Muscle layer of duodenum (tissue), 2 donors: ENCODE data around the gene CFAP65.
A peak's percentile ranks its signal among the peaks of the same experiment; 100 is the strongest.

Experiments
- H3K27ac ChIP-seq: one replicate; pipeline ENCODE4 v1.7.0; 2013; ENCODE audit warnings: mild to moderate bottlenecking, low read length
- H3K27me3 ChIP-seq: one replicate; pipeline ENCODE4 v1.7.0; 2013; ENCODE audit warnings: low read depth, mild to moderate bottlenecking, control low read depth, low read length
- H3K36me3 ChIP-seq, 2 donors: one replicate each; pipeline ENCODE4 v1.7.0; 2013; ENCODE audit warnings: low read length in 2 of 2, control low read depth in 1 of 2, mild to moderate bottlenecking in 1 of 2; ENCODE audit not compliant: insufficient read depth in 2 of 2, control insufficient read depth in 1 of 2
- H3K4me1 ChIP-seq, 2 donors: one replicate each; pipeline ENCODE4 v1.7.0; 2013; ENCODE audit warnings: low read length in 2 of 2, mild to moderate bottlenecking in 2 of 2, control low read depth in 1 of 2, moderate library complexity in 1 of 2; ENCODE audit not compliant: insufficient read depth in 2 of 2, control insufficient read depth in 1 of 2
- H3K4me3 ChIP-seq, 2 donors: one replicate each; pipeline ENCODE4 v1.7.0; 2013; ENCODE audit warnings: low read length in 2 of 2, low read depth in 1 of 2, mild to moderate bottlenecking in 1 of 2
- H3K9me3 ChIP-seq, 2 donors: one replicate each; pipeline ENCODE4 v1.7.0; 2013; ENCODE audit warnings: low read length in 2 of 2, control low read depth in 1 of 2, mild to moderate bottlenecking in 1 of 2; ENCODE audit not compliant: control insufficient read depth in 1 of 2
- donor health status: healthy.

CFAP65 gene

DNA sequence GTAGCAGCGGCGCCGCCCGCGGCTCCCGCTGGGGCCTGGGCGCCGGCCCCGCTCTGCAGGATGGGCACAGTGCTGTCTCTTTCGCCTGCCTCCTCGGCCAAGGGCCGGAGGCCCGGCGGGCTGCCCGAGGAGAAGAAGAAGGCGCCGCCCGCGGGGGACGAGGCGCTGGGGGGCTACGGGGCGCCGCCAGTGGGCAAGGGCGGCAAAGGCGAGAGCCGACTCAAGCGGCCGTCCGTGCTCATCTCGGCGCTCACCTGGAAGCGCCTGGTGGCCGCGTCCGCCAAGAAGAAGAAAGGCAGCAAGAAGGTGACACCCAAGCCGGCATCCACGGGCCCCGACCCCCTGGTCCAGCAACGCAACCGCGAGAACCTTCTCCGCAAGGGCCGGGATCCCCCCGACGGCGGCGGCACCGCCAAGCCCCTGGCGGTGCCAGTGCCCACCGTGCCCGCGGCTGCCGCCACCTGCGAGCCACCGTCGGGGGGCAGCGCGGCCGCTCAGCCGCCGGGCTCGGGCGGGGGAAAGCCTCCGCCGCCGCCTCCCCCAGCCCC lies 81.5 kb downstream of the CFAP65 start:
- Histone ChIP-seq H3K36me3 (no peaks in the 10 kb centered on the region), H3K9me3 (peaks cover 0 to 3% of the 10 kb centered on the region in 2 donors), H3K27ac (no peak overlapping the region), H3K4me1 (peaks cover 0 to 34% of the 10 kb centered on the region in 2 donors), H3K4me3 (peak overlapping the region in 1 of 2 donors; percentile 44), H3K27me3 (peaks cover 55% of the 10 kb centered on the region)

DNA sequence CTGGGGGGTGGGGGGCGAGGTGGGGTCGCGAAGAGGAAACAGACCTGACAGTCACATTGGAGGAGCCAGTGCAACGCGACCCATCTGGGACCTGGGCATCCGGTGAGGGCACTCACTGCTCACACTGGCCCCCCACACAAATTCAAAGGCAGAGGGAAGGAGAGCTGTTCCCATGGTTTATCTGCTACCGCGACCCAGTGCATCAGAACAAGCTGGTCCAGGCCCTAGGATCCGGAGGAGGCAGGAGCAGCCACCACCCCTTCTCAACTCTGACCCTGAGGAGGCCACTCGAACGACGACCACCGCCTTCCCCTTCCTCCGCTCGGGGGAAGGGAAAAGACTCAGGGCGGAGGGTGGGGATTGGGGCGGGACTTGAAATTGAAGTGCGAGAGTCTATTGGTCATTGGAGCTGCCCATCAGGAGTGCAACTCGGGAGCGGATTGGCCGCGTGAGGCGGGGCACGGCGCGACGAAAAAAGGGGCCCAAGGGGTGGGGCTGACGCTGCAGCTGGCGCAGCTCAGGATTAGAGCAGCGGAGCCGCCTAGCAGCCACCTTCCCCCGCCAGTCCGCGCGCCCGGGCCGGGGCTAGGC lies 82.1 kb downstream of the CFAP65 start, which contains the start of gene CDK5R2:
Gene CDK5R2 (plus strand): TSS at position 526 of the 591 bp plus-strand sequence. CDS start 155 bp downstream, outside the sequence.
- Histone ChIP-seq H3K9me3 (peaks cover 0 to 3% of the 10 kb centered on the region in 2 donors), H3K4me1 (peaks cover 0 to 34% of the 10 kb centered on the region in 2 donors), H3K4me3 (peak within 1 kb of the TSS; percentile 16 to 44), H3K27me3 (peaks cover 56% of the 10 kb centered on the region), H3K27ac (no peak within 1 kb of the TSS), H3K36me3 (no peaks in the 10 kb centered on the region)

DNA sequence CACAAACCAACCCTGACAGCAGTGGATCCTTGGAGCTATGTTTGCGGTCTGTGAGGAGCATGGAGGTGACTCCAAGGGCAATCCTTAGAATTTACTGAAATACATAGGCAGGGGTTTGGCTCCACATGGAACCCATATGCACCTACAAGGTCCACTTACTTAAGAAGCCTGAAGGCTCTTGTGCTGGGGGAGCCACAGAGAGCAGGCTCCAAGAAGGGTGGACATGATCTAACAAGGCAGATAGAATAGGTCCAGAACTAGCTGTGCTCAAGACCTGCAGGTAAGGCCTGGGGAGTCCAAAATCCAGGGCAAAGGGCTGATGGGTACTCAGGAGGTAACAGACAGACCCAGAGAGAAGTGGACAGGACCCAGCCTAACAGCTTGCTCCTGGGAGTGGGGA lies 83.0 kb downstream of the CFAP65 start:
- Histone ChIP-seq H3K4me1 (peaks cover 0 to 33% of the 10 kb centered on the region in 2 donors), H3K9me3 (peaks cover 0 to 3% of the 10 kb centered on the region in 2 donors), H3K36me3 (no peaks in the 10 kb centered on the region), H3K27ac (no peak overlapping the region), H3K4me3 (no peak overlapping the region), H3K27me3 (peaks cover 47% of the 10 kb centered on the region)

DNA sequence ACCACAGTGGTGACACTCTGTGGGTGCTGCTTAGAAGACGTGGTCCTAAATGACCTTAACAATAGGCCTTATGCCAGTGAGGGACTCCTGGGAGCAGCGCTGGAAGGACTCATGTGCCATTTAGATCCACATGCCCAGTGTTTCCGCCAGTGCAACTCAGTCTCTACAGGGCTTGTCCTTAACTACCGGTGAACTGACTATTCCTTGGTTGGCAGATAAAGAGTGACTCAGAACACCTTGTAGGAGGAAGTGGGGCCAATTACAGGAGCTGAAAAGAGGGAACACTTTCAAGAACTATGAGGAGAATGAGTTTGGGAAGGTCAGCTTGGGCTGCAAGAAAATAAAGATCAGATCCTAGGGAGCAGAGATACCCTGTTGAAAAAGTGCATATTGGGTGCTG lies 83.6 kb downstream of the CFAP65 start:
- Histone ChIP-seq H3K36me3 (no peaks in the 10 kb centered on the region), H3K27ac (no peak overlapping the region), H3K27me3 (peaks cover 41% of the 10 kb centered on the region), H3K9me3 (no peaks in the 10 kb centered on the region), H3K4me1 (peaks cover 0 to 27% of the 10 kb centered on the region in 2 donors), H3K4me3 (no peak overlapping the region)

- Histone ChIP-seq H3K36me3 (no peaks in the 10 kb centered on the region), H3K27me3 (peaks cover 25% of the 10 kb centered on the region), H3K27ac (no peak overlapping the region), H3K9me3 (no peaks in the 10 kb centered on the region), H3K4me3 (no peak overlapping the region), H3K4me1 (peaks cover 0 to 17% of the 10 kb centered on the region in 2 donors)
Measured at GRCh38 chr2:218956039-218956438, 85.3 kb downstream of the CFAP65 start.

DNA sequence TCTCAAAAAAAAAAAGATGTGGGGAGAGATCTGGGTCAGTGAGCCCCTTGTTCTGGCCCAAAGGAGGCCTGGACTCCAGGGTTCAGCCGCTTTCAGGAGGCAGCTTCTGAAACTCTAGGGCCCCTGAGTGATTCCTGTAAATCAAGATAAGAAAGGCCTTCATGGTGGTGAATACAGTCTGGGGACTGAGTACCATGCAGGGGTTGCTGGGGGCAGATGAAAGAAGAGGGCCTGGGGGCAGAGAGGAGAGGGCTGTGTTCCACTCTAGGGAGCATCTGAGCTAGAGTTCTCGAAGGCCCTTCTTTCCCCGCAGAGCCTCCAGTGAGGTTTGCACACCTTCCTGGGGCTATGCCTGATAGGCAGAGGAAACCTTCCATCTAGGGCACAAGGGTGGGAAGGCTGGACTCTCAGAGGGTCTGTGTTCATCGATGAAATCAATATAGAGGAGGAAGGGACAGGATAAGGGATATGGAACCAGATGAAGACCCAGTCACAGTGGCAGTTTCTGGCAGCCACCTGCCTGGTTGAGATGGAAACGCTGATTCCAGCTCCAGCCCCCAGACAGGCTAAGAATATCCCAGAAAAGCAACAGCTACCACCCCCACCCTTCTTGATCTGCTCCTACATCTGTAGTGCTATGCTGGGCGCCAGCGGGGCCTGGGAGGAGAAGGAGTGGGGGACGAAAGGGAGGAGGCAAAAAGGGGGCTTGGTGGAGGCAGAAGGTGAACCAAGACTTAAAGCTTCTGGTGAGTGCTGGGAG lies 86.6 kb downstream of the CFAP65 start:
- Histone ChIP-seq H3K27ac (no peak overlapping the region), H3K4me3 (no peak overlapping the region), H3K4me1 (peaks cover 0 to 7% of the 10 kb centered on the region in 2 donors), H3K36me3 (no peaks in the 10 kb centered on the region), H3K27me3 (peaks cover 17% of the 10 kb centered on the region), H3K9me3 (no peaks in the 10 kb centered on the region)

- Histone ChIP-seq H3K27ac (no peak overlapping the region), H3K4me3 (no peak overlapping the region), H3K27me3 (peaks cover 8% of the 10 kb centered on the region), H3K4me1 (no peaks in the 10 kb centered on the region), H3K36me3 (no peaks in the 10 kb centered on the region), H3K9me3 (no peaks in the 10 kb centered on the region)
Measured at GRCh38 chr2:218953366-218953954, 87.9 kb downstream of the CFAP65 start.
